ENCODE data around the gene CLPX. TPM values are rescaled to one million over a fixed set of nuclear protein-coding genes. Genes with fewer than 3 reads are reported as not detected.
"Not testable (repeated sequence)": the region's sequence is repeated elsewhere in the genome, so short reads cannot be mapped to it uniquely, and the experiment has no call there.

Gene CLPX
- total RNA-seq, 1 donor from 2014 or later = 55.9 TPM

GRCh38 chr15:65132878-65133547 is 52.1 kb downstream of the CLPX start:
- DNase-seq (ENCODE audit: low spot score) = no peak
- intact Hi-C loops (cut with DNase I) = loop anchor here (2.0 kb wide), 1 partner anchor 52 kb away; the partner anchor contains the start of gene CLPX

GRCh38 chr15:65130941-65131340 is 54.2 kb downstream of the CLPX start:
- DNase-seq (ENCODE audit: low spot score) = no peak
- intact Hi-C loops (cut with DNase I) = no loop called here

- intact Hi-C loops (cut with DNase I) = no loop called here
Observed at GRCh38 chr15:65115542-65115941, 69.6 kb downstream of the CLPX start.

DNA sequence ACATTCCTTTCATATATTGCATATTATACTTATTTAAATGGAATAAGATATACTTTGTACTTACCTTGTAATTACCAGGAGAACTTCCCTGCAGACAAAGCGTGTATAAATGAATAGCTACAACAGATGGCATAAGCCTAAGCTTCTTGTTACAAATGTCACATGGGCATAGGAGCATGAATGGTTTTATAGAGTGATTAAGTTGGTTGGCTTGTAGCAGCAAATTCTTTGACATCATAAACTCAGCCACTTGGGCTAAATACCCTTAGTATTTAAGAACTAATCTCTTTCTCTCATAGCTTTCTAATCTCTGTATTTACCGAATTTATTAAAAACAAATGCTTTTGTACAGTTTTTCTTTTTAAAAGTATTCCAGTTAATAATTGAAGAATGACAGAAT is 70.1 kb downstream of the CLPX start, which contains the start of gene UBAP1L:
Gene UBAP1L, minus strand, starts transcription at position 115 of the 400 bp plus-strand sequence. CDS start 8,985 bp downstream, outside the sequence.
- DNase-seq (ENCODE audit: low spot score) = no peak
- intact Hi-C loops (cut with DNase I) = no loop called here

More at GRCh38 chr15:65115542-65115941, 69.6 kb downstream of the CLPX start:
- DNase-seq (ENCODE audit: low spot score) = no peak

DNA sequence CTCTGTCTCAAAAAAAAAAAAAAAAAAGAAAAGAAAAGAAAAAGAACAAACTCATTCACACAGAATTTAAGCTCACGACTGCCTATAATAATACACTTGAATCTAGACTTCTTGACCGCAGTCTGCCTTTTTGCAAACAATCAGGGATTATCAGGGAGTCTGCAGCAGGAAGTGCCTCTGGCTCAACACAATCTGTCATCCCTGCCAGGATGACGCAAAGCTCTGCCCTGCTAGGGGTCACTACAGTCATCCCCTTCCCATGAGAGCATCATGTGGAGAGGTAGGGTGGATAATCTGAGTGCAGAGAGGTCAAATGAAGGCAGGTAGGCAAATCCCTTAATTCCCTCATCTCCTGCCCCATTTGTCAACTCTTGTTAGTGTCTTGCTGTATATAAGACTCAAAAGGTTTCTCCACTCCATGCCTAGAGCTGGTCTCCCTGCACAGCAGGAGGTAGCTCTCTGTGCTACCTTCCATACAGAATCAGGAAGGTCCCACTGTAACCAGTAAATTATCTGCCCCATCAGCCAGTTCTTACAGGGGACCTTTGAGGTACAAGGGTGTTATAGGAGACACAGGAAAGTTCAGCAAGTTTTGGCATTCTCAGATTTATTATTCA is 74.4 kb downstream of the CLPX start:
- DNase-seq (ENCODE audit: low spot score) = no peak
- intact Hi-C loops (cut with DNase I) = no loop called here

DNA sequence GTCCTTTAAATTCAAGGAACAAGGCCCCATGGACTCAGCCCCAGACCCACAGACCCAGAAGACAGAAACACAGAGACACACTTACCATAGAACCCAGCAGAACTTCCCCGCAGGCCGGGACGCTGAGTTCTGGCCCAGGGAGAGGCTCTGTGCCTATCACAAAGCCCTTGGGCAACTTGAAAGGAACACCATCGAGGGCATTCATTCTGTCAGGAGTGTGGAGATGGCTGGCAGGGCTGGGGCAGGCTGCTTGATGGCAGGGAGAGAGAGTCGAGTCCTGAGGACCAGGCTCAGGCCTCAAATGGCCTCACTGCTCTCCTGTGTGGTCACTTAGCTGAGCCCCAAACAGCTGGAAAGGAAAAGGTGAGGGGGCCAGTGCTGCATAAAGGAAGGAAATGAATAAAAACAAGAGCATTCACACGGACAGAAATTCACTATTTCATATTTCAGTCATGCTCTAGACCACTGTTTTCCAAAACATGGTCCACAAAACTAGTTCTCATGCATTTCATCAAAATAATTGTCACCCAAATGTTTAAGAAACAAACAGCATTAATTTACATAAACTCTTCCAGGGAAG is 79.0 kb downstream of the CLPX start:
- no peak for DNase-seq (ENCODE audit: low spot score)
- intact Hi-C loops (cut with DNase I) = no loop called here

- intact Hi-C loops (cut with DNase I) = no loop called here
- no peak for DNase-seq (ENCODE audit: low spot score)
Observed at GRCh38 chr15:65105038-65105437, 80.1 kb downstream of the CLPX start.

DNA sequence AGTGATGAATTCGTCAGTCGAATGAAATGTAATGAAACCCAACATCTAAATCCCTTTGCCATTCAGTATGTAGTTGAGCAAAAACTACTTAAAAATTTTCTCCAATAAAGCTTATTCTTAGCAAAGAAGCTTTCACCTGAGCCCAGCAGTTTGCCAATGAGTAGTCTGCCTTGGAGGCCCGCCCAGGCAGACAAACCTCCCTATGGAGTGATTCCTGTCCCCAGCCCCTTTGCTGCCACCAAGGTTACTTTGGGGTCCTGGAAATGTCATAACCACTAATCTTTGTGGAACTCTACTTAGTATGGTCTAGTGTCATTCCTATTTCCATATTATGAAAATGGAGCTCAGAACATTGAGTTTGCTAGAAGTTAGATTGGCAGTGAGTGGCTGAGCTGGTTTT is 82.2 kb downstream of the CLPX start:
- intact Hi-C loops (cut with DNase I) = no loop called here
- no peak for DNase-seq (ENCODE audit: low spot score)

GRCh38 chr15:65101891-65102708 is 83.0 kb downstream of the CLPX start:
- no peak for DNase-seq (ENCODE audit: low spot score)
- intact Hi-C loops (cut with DNase I) = loop anchor here (1.0 kb wide), 1 partner anchor 48 kb away; no protein-coding TSS in a partner anchor

DNA sequence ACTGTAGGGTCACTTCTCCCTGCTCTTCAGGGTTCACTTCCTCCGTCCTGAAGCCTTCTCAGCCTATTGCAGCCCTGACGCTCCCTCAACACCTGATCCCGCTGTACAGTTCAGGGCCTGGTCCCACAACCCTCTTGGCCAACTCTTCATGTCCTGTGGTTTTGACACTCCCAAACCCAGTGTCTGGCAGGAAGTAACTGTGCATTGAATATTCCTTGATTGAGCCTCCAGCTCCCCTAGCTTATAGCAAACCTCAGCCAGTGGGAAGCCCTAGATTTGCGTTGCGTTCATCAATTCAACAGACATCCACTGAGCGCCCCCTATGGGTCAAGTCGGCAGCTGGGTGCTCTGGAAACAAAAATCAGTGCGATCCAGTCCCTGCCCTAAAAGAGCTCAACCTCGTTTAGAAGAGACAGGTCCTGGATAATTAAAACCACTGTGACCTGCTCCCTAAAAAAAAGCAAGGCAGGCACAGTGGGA is 83.7 kb downstream of the CLPX start:
- intact Hi-C loops (cut with DNase I) = loop anchor here (1.0 kb wide), 1 partner anchor 47 kb away; no protein-coding TSS in a partner anchor
- no peak for DNase-seq (ENCODE audit: low spot score)

DNA sequence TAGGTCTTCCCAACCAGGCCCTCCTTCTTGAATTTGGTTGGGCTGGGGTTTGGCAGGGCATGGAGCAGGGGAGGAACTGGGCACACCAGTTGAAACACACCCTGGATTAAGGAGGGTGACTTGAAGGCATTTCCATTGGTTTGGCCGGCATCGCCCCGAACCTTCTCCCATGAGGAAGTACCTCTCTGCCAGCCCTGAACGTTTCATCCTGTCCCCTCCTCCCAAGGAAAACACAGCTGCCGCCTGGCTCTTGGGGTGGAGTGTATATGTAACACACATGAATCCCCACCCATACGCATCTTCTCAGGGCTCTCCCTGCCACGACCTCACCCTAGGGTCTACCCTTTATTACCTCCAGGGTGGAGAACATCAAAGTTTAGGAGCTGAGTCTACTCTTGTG is 84.7 kb downstream of the CLPX start:
- no peak for DNase-seq (ENCODE audit: low spot score)
- intact Hi-C loops (cut with DNase I) = no loop called here

DNA sequence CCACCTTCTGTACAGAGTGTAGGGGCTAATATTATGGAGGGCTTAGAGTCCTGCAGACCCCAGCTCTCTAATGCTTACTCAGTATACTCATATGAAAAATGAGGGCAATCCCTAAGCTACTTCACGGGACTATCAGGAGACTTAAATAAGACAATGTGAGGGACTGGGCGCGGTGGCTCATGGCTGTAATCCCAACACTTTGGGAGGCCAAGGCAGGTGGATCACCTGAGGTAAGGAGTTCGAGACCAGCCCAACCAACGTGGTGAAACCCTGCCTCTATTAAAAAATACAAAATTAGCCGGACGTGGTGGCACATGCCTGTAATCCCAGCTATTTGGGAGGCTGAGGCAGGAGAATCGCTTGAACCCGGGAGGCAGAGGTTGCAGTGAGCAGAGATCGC is 85.3 kb downstream of the CLPX start:
- intact Hi-C loops (cut with DNase I); DNase-seq (ENCODE audit: low spot score): not testable (repeated sequence)

DNA sequence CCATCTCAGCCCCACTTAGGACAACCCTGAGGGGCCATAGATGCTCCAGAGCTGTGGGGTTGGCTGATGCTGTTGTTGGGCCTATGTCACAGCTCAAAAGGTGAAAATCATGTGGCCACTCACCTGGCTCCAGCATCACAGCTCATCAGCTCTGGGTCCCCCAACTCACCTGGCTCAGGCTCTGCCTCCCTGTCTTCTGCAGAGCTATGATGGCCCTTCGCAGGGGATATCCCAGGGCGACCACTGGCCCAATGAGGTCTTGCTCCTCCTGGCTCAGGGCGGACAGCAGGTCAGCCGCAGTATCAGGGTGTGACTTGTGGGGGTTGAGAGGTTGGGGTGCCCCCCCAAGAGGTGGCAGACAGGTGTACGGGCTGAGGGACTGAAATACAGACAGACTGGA is 85.8 kb downstream of the CLPX start:
- DNase-seq (ENCODE audit: low spot score) = no peak
- intact Hi-C loops (cut with DNase I) = no loop called here

Other genes starting within 250 kb of the CLPX start
- gene SPG21, start 195.4 kb downstream of the CLPX start, total RNA-seq = 53.6 TPM
- 18.4 TPM for gene MTFMT, start 155.7 kb downstream of the CLPX start, total RNA-seq
- gene SLC51B, start 140.0 kb downstream of the CLPX start, total RNA-seq = not detected
- 11.5 TPM for gene RASL12, start 117.4 kb downstream of the CLPX start, total RNA-seq
- 3.3 TPM for gene KBTBD13, start 108.6 kb downstream of the CLPX start, total RNA-seq
- gene UBAP1L, start 70.1 kb downstream of the CLPX start, total RNA-seq = 2.4 TPM
- 17.4 TPM for gene PDCD7, start 51.5 kb downstream of the CLPX start, total RNA-seq
- gene CILP, start 26.1 kb upstream of the CLPX start, total RNA-seq = 24.0 TPM
- 4.7 TPM for gene PARP16, start 101.5 kb upstream of the CLPX start, total RNA-seq
- not detected for gene RNU5A-1, start 110.7 kb upstream of the CLPX start, total RNA-seq
- gene RNU5B-1, start 119.3 kb upstream of the CLPX start, total RNA-seq = 29.8 TPM
- not detected for gene IGDCC3, start 192.7 kb upstream of the CLPX start, total RNA-seq
- gene IGDCC4, start 237.6 kb upstream of the CLPX start, total RNA-seq = 0.92 TPM

Data from cardiac septum (tissue), 1 donor.